Measurements from ENCODE around the gene MMP7.

- TF ChIP-seq MAZ (IDR thresholded peaks at IDR 0.05; ENCODE audit: borderline replicate concordance, low read depth, low read length) (no peak), POLR2A (IDR thresholded peaks at IDR 0.05; ENCODE audit: low read depth, low read length) (no peak), USF2 (IDR thresholded peaks at IDR 0.05; ENCODE audit: low read depth, low read length) (no peak), RCOR1 (IDR thresholded peaks at IDR 0.05; ENCODE audit: insufficient replicate concordance, low read length) (no peak), RFX5 (IDR thresholded peaks at IDR 0.05; ENCODE audit: low read depth, low read length) (no peak)
- TF ChIP-seq, protein P1, sequence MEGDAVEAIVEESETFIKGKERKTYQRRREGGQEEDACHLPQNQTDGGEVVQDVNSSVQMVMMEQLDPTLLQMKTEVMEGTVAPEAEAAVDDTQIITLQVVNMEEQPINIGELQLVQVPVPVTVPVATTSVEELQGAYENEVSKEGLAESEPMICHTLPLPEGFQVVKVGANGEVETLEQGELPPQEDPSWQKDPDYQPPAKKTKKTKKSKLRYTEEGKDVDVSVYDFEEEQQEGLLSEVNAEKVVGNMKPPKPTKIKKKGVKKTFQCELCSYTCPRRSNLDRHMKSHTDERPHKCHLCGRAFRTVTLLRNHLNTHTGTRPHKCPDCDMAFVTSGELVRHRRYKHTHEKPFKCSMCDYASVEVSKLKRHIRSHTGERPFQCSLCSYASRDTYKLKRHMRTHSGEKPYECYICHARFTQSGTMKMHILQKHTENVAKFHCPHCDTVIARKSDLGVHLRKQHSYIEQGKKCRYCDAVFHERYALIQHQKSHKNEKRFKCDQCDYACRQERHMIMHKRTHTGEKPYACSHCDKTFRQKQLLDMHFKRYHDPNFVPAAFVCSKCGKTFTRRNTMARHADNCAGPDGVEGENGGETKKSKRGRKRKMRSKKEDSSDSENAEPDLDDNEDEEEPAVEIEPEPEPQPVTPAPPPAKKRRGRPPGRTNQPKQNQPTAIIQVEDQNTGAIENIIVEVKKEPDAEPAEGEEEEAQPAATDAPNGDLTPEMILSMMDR (conservative IDR thresholded peaks at IDR 0.05; ENCODE audit: low read depth, low read length), result no peak
Measured at GRCh38 chr11:102546923-102547471, 16.4 kb upstream of the MMP7 start.
